ENCODE data around the gene GCNT3. TPM values are rescaled to one million over a fixed set of nuclear protein-coding genes. Genes with fewer than 3 reads are reported as not detected.

Gene GCNT3
- 4.6 and 5.6 TPM in 2 replicates for total RNA-seq
- long read RNA-seq, full-length matches to known transcripts: 51 of 57 reads
- long read RNA-seq, partial matches to known transcripts: 0 of 57 reads
- long read RNA-seq, other reads (novel, unspliced or antisense): 6 of 57 reads

DNA sequence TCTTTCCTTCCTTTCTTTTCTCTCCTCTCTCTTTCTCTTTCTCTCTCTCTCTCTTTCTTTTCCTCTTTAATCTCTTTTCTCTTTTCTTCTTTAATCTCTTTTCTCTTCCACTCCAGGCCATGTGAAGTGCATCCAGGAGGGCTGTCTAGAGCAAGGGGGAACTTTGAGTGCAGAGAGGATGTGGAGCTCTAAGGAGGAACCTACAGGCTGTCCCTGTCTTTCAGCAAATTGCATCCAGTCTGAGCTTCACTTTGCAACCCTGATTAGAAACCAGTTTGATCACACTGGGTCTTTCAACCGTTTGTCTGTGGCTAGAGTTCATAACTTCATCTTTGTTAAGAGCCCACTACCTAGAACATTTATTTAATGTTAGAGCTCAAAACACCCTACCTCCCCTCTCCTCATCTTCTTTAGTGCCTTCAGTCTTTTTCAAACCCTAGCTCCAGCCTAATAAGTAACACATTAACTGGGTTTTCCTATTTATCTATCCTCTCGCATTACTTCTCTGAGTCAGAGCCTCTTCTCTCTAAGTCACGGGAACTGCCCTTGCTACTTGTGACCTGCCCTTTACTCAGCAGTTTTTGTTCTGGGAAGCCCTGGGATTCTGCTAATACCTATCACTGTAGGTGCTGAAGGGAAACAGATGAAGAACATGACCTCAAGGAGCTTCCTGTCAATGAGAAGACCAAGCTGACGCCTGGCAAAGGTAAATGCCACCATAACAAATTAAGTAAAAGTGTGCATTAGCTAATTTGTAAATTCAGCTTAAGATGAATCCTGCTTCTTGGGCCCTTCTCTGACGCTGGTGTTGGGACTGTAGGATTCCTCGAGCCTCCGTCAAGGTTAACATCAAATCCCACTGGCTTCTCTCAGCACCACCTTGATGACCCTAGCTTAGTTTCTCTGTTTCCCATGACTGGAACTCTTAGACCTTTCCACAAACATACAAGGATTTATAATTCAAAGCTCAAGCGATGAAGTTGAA lies at the start of gene GCNT3:
GCNT3 (plus strand) TSS at position 508 of the 985 bp plus-strand sequence. CDS start 6,456 bp downstream, outside the sequence.
- peaks cover 7% of the 10 kb centered on the region for H3K9me3 Mint-ChIP-seq (ENCODE audit: low read depth)
- peak within 1 kb of the TSS; percentile 75 for H3K27ac Mint-ChIP-seq
- peaks cover 23% of the 10 kb centered on the region for H3K4me1 Mint-ChIP-seq (ENCODE audit: low read depth)
- TF ChIP-seq, protein P1, sequence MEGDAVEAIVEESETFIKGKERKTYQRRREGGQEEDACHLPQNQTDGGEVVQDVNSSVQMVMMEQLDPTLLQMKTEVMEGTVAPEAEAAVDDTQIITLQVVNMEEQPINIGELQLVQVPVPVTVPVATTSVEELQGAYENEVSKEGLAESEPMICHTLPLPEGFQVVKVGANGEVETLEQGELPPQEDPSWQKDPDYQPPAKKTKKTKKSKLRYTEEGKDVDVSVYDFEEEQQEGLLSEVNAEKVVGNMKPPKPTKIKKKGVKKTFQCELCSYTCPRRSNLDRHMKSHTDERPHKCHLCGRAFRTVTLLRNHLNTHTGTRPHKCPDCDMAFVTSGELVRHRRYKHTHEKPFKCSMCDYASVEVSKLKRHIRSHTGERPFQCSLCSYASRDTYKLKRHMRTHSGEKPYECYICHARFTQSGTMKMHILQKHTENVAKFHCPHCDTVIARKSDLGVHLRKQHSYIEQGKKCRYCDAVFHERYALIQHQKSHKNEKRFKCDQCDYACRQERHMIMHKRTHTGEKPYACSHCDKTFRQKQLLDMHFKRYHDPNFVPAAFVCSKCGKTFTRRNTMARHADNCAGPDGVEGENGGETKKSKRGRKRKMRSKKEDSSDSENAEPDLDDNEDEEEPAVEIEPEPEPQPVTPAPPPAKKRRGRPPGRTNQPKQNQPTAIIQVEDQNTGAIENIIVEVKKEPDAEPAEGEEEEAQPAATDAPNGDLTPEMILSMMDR (IDR thresholded peaks at IDR 0.05; ENCODE audit: unreplicated experiment): no peak
- no peak for DNase-seq (ENCODE audit: low spot score, unreplicated experiment)
- H3K27me3 Mint-ChIP-seq: no peaks in the 10 kb centered on the region
- peaks cover 2% of the 10 kb centered on the region for H3K36me3 Mint-ChIP-seq (ENCODE audit: insufficient read depth)
- H3K4me3 Mint-ChIP-seq (ENCODE audit: low read depth): peak within 1 kb of the TSS; percentile 38

GRCh38 chr15:59562448-59563186 lies 49.0 kb upstream of the GCNT3 start:
- Mint-ChIP-seq H3K27ac (no peak overlapping the region), H3K27me3 (no peaks in the 10 kb centered on the region), H3K4me1 (ENCODE audit: low read depth) (no peaks in the 10 kb centered on the region), H3K36me3 (ENCODE audit: insufficient read depth) (no peaks in the 10 kb centered on the region), H3K9me3 (ENCODE audit: low read depth) (no peaks in the 10 kb centered on the region), H3K4me3 (ENCODE audit: low read depth) (no peak overlapping the region)
- DNase-seq (ENCODE audit: low spot score, unreplicated experiment): no peak
- TF ChIP-seq, protein P1 (IDR thresholded peaks at IDR 0.05; ENCODE audit: unreplicated experiment): no peak

DNA sequence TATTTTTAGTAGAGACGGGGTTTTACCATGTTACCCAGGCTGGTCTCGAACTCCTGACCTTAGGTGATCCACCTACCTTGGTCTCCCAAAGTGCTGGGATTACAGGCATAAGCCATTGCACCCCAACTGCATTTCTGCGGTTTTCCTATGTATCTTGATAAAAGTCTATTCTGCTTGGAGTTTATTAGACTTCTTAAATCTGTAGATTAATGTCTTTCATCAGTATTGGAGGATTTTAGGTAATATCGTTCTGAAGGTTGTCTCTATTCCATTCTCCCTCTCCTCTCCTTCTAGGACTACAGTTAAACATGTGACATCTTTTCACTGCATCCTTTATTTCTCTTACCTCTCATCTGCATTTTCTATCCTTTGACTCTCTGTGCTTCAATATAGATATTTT lies 46.3 kb upstream of the GCNT3 start:
- Mint-ChIP-seq H3K4me3 (ENCODE audit: low read depth) (no peak overlapping the region), H3K36me3 (ENCODE audit: insufficient read depth) (no peaks in the 10 kb centered on the region), H3K27me3 (no peaks in the 10 kb centered on the region), H3K9me3 (ENCODE audit: low read depth) (no peaks in the 10 kb centered on the region), H3K4me1 (ENCODE audit: low read depth) (peaks cover 6% of the 10 kb centered on the region), H3K27ac (no peak overlapping the region)
- no peak for DNase-seq (ENCODE audit: low spot score, unreplicated experiment)
- TF ChIP-seq, protein P1 (IDR thresholded peaks at IDR 0.05; ENCODE audit: unreplicated experiment): no peak

GRCh38 chr15:59567324-59567723 lies 44.3 kb upstream of the GCNT3 start:
- DNase-seq (ENCODE audit: low spot score, unreplicated experiment): no peak
- no peaks in the 10 kb centered on the region for H3K36me3 Mint-ChIP-seq (ENCODE audit: insufficient read depth)
- no peaks in the 10 kb centered on the region for H3K27me3 Mint-ChIP-seq
- TF ChIP-seq, protein P1 (IDR thresholded peaks at IDR 0.05; ENCODE audit: unreplicated experiment): no peak
- peaks cover 9% of the 10 kb centered on the region for H3K4me1 Mint-ChIP-seq (ENCODE audit: low read depth)
- H3K9me3 Mint-ChIP-seq (ENCODE audit: low read depth): no peaks in the 10 kb centered on the region
- H3K27ac Mint-ChIP-seq: no peak overlapping the region
- no peak overlapping the region for H3K4me3 Mint-ChIP-seq (ENCODE audit: low read depth)

DNA sequence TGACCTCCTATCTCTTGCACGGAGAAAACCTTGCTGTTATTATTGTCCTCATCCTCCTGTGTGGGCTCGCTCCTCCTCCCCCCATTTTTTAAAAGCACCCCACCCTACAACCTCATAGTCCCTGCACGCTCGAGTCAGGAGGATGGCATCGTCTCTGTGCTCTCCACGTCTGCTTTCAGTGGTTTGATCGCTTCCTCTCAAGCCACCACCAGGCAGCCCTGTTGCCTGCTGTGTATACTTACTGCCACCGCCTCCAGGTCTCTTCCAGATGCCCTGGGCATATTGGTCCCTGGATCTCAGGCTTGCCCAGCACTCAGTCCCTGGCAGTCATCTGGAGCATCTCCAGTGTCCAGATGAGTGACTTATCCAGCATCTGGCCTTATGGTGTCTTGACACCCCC lies 42.1 kb upstream of the GCNT3 start:
- no peaks in the 10 kb centered on the region for H3K36me3 Mint-ChIP-seq (ENCODE audit: insufficient read depth)
- no peaks in the 10 kb centered on the region for H3K27me3 Mint-ChIP-seq
- H3K27ac Mint-ChIP-seq: no peak overlapping the region
- no peaks in the 10 kb centered on the region for H3K9me3 Mint-ChIP-seq (ENCODE audit: low read depth)
- no peak for DNase-seq (ENCODE audit: low spot score, unreplicated experiment)
- H3K4me3 Mint-ChIP-seq (ENCODE audit: low read depth): no peak overlapping the region
- TF ChIP-seq, protein P1 (IDR thresholded peaks at IDR 0.05; ENCODE audit: unreplicated experiment): no peak
- peaks cover 9% of the 10 kb centered on the region for H3K4me1 Mint-ChIP-seq (ENCODE audit: low read depth)
